GM18861 (cell line): ENCODE measurements around the gene DYSF.

Experiments used
- ATAC-seq: cut with Tn5 transposase; IDR thresholded peaks from one replicate; pipeline ENCODE4 v1.9.1; 2021; ENCODE audit not compliant: unreplicated experiment

DYSF gene

DNA sequence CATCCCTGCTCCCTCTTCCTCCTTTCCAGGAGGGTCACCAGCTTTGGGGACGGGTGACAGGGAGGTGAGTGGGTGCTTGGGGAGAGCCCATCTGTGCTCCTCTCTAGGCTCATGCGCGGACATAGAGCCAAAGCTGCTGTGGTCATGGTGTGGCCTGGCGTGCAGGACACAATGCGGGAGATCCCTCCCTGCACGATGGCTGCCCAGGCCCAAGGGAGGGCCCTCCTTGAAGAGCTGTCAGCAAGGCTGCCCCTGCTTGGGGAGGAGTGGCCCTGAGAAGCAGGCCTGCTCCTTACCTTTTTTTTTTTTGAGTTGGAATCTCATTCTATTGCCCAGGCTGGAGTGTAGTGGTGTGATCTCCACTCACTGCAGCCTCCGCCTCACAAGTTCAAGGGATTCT lies 111.4 kb downstream of the DYSF start:
- ATAC-seq, result no peak

DNA sequence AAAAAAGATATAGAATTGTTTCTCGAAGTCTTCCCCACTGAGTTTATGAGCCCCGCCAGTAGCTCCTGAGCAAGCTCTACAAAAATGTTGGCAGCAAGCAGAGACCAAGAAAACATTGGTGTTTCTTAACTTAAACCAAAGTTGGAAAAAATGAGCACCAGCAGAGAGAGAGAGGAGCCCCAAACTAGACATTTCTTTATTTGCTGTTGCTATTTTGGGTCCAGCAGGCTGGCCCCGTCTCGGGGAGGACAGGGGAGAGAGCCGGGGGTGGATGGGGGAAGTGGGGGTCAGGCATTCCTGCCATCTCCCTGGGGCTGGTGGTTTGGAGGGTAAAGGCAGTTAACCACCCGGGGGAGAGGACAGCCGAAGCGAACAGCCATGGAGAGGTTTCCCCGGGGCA lies 113.0 kb downstream of the DYSF start:
- no peak for ATAC-seq

DNA sequence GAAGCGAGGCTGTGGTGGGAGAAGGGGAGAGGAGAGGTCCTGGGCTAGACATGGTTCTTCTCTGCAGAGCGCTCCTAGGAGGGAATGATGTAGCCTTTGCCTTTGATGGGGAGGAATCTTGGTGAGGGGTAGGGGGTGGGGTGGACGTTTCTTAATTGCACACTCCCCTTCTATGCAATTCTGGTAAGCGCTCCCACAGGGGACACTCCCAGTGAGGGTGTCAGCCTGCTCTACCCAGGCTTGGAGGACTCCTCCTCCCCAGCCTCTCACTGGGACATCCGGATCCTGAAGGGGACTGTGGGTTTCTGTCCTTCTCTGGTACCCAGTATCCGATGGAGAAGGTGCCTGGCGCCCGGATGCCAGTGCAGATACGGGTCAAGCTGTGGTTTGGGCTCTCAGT lies 114.3 kb downstream of the DYSF start:
- ATAC-seq, result no peak

DNA sequence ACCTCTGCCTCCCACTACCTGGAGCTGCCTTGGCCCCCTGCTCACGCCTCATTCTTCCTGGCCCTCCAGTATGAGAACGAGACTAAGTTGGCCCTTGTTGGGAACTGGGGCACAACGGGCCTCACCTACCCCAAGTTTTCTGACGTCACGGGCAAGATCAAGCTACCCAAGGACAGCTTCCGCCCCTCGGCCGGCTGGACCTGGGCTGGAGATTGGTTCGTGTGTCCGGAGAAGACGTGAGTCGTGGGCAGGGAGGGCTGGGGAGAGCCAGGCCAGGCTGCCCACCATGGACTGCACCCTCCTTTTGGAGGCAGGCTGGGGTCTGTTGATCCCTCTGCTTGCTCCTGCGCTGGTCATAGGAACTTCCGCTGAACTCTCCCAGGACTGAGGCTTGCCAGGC lies 114.7 kb downstream of the DYSF start:
- ATAC-seq, result no peak

DNA sequence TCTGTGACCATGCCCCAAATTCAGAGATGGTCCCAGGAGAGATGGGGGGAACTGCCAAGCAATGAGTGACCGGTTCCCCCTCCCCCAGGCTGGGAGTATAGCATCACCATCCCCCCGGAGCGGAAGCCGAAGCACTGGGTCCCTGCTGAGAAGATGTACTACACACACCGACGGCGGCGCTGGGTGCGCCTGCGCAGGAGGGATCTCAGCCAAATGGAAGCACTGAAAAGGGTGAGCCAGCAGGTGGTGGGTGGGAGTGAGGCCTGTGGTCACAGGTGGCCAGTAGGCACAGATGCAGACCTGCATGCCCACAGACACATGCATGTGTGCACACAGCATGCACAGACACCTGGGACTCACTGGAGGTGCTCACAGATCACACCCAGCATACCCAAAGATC lies 117.2 kb downstream of the DYSF start:
- no peak for ATAC-seq

DNA sequence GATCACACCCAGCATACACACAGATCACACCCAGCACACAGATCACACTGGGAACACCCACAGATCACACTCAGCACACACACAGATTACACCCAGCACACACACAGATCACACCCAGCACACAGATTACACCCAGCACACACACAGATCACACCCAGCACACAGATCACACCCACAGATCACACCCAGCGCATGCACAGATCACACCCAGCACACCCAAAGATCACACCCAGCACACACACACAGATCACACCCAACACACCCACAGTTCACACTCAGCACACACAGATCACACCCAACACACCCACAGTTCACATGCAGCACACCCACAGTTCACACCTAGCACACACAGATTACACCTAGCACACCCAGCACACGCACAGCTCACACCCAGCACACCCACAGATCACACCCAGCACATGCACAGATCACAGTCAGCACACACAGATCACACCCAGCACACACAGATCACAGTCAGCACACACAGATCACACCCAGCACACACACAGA lies 117.6 kb downstream of the DYSF start:
- ATAC-seq, result no peak

DNA sequence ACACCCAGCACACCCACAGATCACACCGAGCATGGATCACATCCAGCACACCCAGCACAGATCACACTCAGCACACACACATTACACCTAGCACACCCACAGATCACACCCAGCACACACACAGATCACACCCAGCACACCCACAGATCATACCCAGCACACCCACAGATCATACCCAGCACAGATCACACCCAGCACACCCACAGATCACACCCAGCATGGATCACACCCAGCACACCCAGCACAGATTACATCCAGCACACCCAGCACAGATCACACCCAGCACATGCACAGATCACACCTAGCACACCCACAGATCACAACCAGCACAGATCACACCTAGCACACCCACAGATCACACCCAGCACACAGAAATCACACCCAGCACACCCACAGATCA lies 118.6 kb downstream of the DYSF start:
- ATAC-seq, result no peak

DNA sequence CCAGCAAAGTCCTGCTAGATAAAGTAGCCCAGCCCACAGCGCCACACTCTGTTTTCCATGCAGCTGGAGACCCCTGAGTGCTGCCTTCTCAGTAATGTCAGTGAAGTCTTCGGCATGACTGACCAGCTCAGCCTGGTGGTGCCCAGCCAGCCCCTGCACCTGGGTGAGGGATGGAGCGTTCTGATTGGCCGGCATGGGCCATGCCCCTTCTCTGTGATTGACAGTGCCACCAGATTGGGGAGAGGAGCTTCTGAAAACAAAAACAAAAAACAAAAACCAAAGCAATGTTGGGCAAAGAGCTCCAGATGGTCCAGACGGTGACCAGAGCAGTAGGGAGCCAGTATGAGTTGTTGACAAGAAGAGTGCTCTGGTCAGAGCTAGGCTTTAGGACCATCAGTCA lies 122.6 kb downstream of the DYSF start:
- ATAC-seq, result no peak

DNA sequence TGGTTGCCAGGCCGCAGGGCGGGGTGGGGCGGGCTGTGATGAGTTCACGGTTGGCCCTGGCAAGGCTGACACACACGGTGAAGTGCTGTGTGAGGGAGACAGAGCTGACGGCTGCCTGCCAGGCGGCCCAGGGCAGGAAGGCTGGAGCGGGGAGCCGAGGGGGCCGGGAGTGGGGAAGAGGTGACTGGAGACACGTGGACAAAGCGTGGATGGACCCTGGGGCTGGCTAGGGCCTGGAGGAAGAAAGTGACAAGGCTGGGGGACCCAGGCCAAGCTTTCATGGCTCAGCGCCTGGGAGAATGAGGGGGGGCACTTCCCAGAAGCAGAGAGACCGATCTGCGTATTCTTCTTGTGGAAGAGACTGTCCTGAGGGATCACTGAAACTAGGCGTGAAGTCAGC lies 123.2 kb downstream of the DYSF start:
- no peak for ATAC-seq

DNA sequence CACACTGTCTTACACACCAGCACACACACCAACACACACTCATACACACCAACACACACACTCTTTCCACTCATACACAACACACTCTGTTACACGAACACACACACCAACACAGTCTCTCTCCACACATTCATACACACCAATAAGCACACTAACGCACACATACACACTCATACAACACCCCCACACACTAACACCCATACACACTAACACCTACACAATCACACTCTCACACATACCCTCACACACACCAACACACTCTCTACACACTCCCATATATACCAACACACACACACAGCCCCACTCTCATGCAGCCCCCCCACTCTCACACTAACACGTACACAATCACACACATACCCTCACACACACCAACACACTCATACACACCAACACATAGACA lies 123.8 kb downstream of the DYSF start:
- ATAC-seq, result no peak

DNA sequence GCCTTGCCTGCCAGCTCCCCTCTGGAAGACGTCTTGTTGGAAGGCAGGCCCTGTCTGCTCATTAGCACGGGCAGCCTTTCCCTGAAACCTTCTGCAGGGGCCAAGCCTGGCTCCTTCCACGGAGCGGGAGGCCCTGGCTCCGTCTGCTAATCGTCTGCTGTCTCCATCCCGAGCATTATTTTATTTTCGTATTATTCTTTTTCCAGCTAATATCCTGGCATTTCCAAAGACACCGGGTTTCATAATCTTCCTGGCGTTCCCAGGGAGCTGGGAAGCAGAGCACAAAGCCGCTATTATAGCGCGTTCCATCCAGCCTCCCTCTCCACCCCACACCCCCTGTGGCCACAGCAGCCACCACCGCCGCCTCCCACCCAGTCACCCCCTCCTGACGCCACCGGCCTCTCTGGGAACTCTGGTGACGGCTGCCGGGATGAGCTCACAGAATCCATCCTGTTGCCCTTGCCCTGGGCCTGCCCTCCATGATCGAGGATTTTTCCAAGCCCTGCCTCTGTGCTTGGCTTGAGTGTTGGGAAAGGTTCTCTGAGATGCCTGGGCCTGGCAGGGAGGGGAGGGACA lies 125.5 kb downstream of the DYSF start:
- no peak for ATAC-seq

DNA sequence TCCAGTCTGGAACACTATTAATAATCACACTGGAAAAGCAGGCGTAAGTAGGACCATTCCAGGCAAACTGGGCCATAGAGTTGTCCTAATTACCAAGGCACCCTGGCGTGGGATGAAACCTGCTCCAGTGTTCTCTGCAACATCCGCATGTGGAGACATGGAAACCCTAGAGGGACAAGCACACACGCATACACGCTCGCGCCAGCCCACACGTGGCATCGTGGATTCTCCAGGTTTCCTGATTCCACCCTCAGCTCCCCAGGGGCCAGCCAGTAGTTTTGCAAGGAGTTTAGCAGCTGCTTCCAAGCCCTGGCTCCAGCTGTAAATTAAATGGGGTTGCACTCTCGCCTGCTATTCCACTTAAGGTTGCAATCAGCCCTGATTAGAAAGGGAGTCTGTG lies 127.7 kb downstream of the DYSF start:
- ATAC-seq, result no peak

DNA sequence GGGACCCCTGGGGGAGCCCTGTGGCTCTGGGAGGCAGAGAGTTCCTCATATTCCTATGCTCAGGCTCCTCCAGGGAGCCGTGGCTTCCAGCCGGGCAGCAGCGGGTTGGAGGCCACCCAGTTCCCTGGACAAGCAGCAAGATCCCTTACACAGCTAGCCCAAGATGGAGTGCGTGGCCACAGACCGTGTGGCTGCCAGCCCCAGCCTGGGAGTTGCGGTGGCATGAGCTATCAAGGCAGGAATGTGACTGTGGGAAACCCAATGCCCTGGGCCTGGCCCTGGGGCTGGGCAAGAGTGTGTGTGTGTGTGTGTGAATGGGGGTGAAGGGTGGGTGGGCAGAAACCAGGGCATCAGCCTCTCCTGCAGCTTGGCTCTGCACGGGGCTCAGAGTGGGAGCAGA lies 130.5 kb downstream of the DYSF start:
- ATAC-seq, result no peak

DNA sequence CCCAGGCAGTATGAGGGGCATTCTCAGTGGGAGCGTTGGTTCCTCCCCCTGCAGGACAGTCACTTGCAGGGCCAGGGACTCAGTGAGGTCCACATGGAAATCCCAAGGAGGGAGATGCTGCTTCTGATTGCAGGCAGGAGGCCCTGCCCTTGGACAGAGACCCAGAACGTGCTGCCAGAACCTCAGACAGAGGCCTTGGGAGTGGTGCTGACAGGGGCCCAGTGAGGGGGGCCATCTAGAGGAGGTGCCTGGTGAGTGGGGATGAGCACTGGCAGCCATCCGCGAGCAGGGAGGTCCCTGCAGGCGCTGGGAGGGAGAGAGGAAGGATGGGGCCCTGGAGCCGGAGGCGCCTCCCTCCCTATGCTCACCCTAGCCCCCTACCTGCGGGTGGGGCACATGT lies 133.1 kb downstream of the DYSF start:
- no peak for ATAC-seq

DNA sequence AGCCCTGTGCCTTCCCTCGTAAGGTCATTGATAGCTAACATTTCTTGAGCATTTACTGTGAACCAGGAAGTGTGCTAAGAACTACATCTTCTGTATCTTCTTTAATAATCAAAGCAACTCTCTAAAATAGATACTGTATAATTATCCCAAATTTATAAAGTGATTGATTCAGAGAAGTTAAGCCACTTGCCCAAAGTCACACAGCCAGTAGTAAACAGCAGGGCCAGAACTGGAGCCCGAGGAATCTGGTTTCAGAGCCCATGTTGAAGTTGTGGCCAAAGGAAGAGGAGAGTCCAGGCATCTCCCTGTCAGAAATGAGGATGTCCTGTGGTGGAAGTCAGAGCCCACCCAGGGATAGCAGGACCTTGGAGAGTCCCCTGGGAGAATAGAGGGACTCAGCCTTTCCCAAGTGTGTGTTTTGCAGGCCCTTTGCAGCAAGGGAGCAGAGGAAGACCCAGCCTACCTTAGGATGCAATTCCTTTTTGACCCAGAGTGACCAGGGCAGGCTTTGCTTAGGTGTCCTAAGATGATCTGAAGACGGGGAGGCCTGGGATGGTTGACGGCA lies 134.2 kb downstream of the DYSF start:
- no peak for ATAC-seq

DNA sequence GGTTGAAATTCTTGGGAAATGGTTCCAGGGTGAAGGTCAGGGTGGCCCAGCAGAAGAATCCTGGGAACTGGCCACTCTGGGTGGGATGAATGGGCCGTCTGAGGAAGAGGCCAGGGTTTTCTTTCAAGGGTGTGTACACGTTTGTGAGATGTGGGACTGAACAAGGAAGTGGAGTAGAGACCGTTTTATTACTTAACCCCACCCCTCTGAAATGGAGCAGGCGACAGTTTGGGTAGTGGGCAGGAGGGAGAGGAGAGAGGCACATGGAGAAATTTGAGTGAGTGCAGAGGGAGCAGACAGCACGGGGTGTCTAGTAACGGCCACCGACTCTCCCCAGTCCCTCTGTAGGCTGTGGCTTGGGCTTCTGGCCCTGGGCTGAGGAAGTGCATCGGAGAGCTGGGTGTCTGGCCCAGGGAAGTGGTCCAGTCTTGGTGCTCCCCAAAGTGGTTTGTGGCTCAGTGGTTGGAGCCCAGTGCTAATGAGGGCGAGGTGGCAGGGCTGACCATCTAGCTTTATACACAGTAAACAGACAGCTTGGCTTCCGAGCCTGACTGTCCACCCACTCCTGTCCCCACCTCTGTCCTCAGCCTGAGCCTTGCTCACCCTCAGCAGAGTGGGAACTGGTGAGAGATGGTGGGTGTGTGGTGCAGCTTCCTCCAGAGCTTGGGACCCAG lies 135.3 kb downstream of the DYSF start:
- ATAC-seq, result no peak

DNA sequence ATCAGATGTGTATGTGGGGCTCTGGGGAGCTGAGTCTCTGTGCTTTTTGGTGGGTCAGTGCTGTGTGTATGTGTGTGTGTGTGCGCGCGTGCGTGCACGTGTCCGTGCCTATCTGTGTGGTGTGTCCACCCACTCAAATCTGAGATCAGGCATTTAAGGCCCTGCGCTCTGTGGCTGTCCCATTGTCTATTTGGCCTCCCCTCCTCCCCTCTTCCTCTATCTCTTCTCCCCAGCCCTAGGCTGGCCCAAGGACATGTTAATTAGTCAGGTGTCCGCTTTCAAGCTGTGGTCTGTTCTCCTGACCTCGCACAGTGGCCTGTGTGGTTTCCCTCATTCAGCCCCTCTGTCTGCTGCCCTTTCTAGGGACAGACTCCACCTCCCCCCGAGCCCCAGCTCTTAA lies 136.4 kb downstream of the DYSF start:
- no peak for ATAC-seq

DNA sequence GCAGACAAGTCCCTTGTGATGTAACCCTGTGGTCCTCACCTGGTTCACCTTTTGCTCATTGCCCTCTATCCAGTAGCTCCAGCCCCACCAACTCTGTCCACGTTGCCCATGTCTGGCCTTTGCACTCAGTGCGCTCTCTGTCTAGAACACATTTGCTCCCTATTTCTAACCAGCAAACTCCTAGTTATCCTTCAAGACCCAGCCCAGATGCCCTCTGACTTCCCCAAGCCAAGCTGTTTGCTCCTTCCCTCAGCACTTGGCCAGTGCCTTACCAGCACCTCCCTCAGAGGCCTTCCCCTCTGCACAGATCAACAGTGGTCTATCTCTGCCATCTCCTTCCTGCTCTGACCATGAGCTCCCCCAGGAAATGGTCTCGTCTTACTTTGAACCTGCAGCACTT lies 137.7 kb downstream of the DYSF start:
- no peak for ATAC-seq

DNA sequence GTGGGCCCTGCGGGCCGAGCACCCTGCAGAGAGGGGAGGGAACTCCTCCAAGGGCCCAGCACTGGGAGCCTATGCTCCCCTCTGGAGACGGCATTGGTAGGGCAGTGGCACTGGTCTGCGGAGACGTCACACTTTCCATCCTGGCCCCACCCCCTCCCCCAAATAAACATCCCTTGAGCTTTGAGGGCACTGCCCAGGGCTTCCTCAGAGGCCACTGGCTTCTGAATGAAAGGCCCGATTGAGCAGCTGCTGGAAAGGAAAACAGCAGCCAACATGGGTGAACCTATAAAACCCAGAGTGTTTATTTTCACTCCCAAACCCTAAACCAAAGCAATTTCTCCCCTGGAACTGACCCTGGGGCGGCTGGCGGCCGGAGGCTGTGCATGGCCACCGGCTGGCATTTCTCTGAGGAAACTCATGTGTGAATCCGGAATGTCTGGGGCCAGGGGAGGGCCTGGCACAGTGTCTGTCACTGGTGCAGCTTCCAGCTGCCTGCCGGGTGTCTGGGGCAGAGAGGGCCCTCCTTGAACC lies 138.9 kb downstream of the DYSF start:
- no peak for ATAC-seq

DNA sequence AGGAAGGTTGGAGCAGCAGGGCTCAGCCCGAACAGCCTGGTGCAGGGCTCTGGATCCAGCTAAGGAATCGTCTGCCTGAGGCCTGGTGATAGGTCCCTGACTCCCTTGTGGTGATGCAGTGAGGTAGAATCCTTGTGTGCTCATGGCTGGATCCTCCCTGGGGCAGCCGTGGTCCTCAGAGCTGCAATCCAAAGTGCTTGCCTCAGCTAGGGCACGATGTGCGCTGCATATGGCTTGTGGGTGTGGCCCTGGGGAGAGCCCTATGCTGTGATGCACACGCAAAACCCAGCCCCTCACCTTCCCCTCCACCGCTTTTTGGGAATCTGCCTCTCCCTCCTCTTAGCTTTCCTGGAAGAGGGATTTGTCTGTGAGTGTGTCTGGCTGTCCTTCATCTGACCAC lies 142.2 kb downstream of the DYSF start:
- no peak for ATAC-seq

DNA sequence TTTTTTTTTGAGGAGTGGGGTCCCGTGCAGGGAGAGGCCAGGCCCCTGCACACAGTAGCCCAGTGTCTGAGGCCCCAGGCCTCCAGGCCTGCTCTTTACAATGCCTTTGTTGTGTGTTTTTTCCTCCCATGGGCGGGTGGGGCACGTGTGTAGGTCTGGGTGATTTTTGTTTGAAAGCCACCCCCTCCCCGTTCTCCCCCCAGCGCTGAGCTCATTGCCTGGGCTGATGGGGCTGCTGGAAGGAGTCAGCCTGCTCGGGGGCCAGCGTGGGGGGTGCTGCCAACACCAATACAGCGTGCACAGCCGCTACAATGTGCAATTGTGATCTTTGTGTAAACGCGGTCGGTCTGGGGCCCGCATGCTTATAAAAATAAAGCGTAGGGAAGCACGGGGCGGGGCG lies 142.7 kb downstream of the DYSF start:
- no peak for ATAC-seq

DNA sequence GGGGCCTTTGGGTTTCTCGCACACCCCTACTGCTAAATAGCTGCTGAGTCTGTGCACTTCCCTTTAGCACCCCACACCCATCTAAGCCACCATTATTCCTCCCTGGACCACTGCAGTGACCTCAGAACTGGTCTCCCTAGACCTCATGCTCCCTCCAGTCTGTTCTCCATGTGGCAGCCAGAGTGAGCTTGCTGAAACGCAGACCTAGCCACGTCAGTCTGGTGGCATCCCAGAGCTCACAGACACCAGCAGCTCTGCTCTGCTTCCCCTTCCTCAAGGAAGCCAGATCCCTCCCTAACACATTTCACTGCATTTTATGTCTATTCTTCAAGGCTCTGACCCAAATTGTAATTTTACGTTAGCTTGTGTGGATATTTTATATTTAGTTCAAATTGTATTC lies 144.4 kb downstream of the DYSF start:
- ATAC-seq, result no peak

DNA sequence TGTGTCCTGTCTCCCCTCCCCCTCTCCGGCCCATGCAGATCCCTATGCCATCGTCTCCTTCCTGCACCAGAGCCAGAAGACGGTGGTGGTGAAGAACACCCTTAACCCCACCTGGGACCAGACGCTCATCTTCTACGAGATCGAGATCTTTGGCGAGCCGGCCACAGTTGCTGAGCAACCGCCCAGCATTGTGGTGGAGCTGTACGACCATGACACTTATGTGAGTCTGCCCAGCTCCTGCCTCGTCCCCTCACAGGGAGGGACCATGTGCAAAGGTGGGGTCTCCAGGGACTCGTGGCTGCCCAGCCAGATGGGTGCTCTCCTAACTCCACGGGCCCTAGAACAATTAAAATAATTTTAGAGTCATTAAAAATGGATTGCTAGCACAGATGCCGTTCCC lies 145.2 kb downstream of the DYSF start:
- no peak for ATAC-seq
